GM10847 (cell line): Measurements from ENCODE around the gene MARS1.

Source experiments
- POLR2A ChIP-seq: IDR thresholded peaks from 2 replicates; pipeline ENCODE4 v1.6.1; 2011; ENCODE audit not compliant: insufficient read length; ENCODE audit errors: extremely low read depth

MARS1 gene

GRCh38 chr12:57491393-57492280 is 3.8 kb downstream of the MARS1 start:
- no peak for TF ChIP-seq POLR2A

- no peak for TF ChIP-seq POLR2A
These were observed 9.0 kb downstream of the MARS1 start for GRCh38 chr12:57496822-57497221.

- no peak for TF ChIP-seq POLR2A
These were observed 9.6 kb downstream of the MARS1 start for GRCh38 chr12:57497223-57498131.

GRCh38 chr12:57498132-57498502 is 10.2 kb downstream of the MARS1 start:
- no peak for TF ChIP-seq POLR2A

GRCh38 chr12:57498571-57498970 is 10.7 kb downstream of the MARS1 start:
- TF ChIP-seq POLR2A = no peak

- no peak for TF ChIP-seq POLR2A
These were observed 12.3 kb downstream of the MARS1 start for GRCh38 chr12:57500213-57500612.

GRCh38 chr12:57511161-57511560 is 23.3 kb downstream of the MARS1 start:
- no peak for TF ChIP-seq POLR2A

GRCh38 chr12:57511588-57512325 is 23.9 kb downstream of the MARS1 start:
- no peak for TF ChIP-seq POLR2A

- TF ChIP-seq POLR2A = no peak
These were observed 24.8 kb downstream of the MARS1 start for GRCh38 chr12:57512665-57513064.

GRCh38 chr12:57513266-57513665 is 25.4 kb downstream of the MARS1 start:
- TF ChIP-seq POLR2A = no peak

- TF ChIP-seq POLR2A = no peak
These were observed 27.0 kb downstream of the MARS1 start for GRCh38 chr12:57514720-57515407.

GRCh38 chr12:57515408-57515933 is 27.6 kb downstream of the MARS1 start:
- TF ChIP-seq POLR2A = no peak

- no peak for TF ChIP-seq POLR2A
These were observed 28.2 kb downstream of the MARS1 start for GRCh38 chr12:57515934-57516541.

- TF ChIP-seq POLR2A = no peak
These were observed 28.8 kb downstream of the MARS1 start for GRCh38 chr12:57516617-57517153.
